ENCODE measurements around the gene ELAVL1.
"Not testable (repeated sequence)": the region's sequence is repeated elsewhere in the genome, so short reads cannot be mapped to it uniquely, and the experiment has no call there.

Gene ELAVL1

GRCh38 chr19:7932930-7933300, 72.5 kb downstream of the ELAVL1 start:
- DNase-seq = no peak

GRCh38 chr19:7932276-7932929, 73.0 kb downstream of the ELAVL1 start:
- DNase-seq = no peak

GRCh38 chr19:7931221-7932061, 74.0 kb downstream of the ELAVL1 start:
- no peak for DNase-seq

- no peak for DNase-seq
These were observed 74.7 kb downstream of the ELAVL1 start for GRCh38 chr19:7930765-7931164.

- DNase-seq = not testable (repeated sequence)
These were observed 75.4 kb downstream of the ELAVL1 start for GRCh38 chr19:7930030-7930429.

- DNase-seq = peak in 1 of 2 experiments; percentile 44
These were observed 76.4 kb downstream of the ELAVL1 start for GRCh38 chr19:7928741-7929701.

- no peak for DNase-seq
These were observed 77.1 kb downstream of the ELAVL1 start for GRCh38 chr19:7928334-7928706.

- DNase-seq = no peak
These were observed 77.7 kb downstream of the ELAVL1 start for GRCh38 chr19:7927605-7928333.

GRCh38 chr19:7926727-7927604, 78.5 kb downstream of the ELAVL1 start:
- DNase-seq = no peak

- peak in 1 of 2 experiments; percentile 65 for DNase-seq
These were observed 79.3 kb downstream of the ELAVL1 start, which contains the start of gene CTXN1 for GRCh38 chr19:7926021-7926726. TSS of gene CTXN1 (minus strand) at chr19:7926135. CDS start at chr19:7925538, 597 bp downstream.

GRCh38 chr19:7925171-7925851, 80.1 kb downstream of the ELAVL1 start:
- DNase-seq = peak in 1 of 2 experiments; percentile 77

GRCh38 chr19:7924651-7925170, 80.7 kb downstream of the ELAVL1 start:
- DNase-seq = no peak

GRCh38 chr19:7924241-7924640, 81.2 kb downstream of the ELAVL1 start:
- DNase-seq = no peak

- DNase-seq = no peak
These were observed 81.9 kb downstream of the ELAVL1 start for GRCh38 chr19:7923295-7924191.

GRCh38 chr19:7922836-7923195, 82.6 kb downstream of the ELAVL1 start:
- no peak for DNase-seq

- no peak for DNase-seq
These were observed 83.2 kb downstream of the ELAVL1 start for GRCh38 chr19:7921967-7922835.

GRCh38 chr19:7921302-7921966, 84.0 kb downstream of the ELAVL1 start:
- DNase-seq = peak in 1 of 2 experiments; percentile 55
